Raji (cell line): ENCODE results near the gene DBF4.

Experiments
- POLR2A ChIP-seq: IDR thresholded peaks from 2 replicates; pipeline ENCODE4 v1.6.1; 2011; ENCODE audit warnings: low read depth, low read length, control low read depth; ENCODE audit not compliant: insufficient read depth

The DBF4 gene

DNA sequence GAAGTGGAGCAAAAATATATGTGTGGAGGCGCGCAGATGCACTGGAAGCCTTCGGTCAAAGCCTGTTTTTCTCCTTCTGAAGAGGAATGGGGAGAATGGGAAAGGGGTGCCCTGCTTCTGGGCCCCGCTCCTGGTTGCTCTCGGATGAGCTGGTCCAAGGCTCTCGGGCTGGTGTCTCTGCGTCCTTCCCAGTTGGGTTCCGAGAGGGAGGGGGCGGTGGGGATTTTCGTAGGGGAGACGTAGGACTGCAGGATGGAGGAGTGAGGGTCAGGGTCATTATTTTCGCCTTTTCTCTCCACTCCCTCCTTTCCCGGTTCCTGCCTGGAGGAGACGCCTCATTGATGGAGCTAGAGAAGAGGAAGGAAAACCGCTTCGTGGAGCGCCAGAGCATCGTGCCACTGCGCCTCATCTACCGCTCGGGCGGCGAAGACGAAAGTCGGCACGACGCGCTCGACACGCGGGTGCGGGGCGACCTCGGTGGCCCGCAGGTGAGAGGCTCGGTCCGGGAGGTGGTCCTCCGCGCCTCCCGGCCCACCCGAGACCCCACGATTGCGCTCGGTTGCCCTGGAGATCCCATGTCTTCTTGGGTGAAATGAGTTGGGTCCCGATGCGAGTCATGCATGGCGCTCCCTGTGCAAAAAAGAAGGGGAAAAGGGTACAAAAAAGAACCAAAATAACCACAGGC lies 58.5 kb downstream of the DBF4 start:
- no peak for TF ChIP-seq POLR2A

DNA sequence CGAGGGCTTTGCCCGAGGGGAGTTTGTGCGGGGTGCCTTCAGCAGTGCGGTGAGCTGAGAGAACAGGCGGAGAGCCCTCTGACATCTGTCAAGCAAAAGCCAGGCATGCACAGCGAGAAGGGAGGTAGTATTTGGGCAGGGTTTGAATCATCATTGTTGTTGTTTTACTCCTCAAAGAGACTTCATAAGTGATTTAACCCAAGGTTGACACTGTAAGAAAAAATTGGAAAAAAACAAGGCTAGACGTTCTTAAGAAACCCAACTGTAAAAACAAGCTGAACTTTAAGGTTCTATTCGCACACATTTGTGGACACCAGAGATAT lies 59.1 kb downstream of the DBF4 start:
- no peak for TF ChIP-seq POLR2A

DNA sequence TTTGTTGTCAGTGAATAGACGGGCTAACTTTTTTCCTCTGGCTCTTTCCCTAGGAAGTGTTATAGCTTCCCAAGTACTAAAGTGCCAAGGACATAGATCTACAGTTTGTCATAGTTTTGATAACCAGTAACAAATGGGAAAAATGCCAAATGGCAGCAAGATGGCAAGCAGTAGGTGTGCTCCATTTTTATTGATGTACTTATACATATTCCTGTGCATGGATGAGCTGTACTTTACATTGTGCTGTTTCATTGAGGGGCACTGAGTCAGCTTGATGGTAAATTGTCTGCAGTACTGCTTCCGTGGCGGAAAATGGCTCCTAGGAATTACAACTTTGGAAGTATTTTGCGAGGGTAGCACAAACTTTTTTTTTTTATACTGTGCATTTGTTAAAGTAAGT lies 64.8 kb downstream of the DBF4 start:
- no peak for TF ChIP-seq POLR2A

DNA sequence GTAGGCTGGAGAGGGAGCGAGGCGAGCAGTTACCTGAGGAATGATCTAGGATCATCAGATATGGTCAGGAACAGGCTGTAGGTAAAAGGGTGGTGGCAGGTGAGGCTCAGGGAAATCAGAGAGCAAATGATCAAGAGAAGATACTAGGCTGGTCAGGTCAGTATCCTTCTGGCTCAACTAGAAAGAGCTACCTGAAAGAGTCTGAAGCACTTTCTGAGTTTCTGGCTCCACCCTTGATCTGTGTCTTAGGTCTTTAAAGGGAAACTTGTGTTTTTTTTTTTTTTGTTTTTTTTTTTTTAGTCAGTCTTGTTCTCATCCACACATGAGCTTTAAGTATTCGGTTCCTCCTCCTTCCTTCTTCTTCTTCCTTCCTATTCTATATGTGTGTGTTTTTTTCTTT lies 68.3 kb downstream of the DBF4 start:
- no peak for TF ChIP-seq POLR2A

DNA sequence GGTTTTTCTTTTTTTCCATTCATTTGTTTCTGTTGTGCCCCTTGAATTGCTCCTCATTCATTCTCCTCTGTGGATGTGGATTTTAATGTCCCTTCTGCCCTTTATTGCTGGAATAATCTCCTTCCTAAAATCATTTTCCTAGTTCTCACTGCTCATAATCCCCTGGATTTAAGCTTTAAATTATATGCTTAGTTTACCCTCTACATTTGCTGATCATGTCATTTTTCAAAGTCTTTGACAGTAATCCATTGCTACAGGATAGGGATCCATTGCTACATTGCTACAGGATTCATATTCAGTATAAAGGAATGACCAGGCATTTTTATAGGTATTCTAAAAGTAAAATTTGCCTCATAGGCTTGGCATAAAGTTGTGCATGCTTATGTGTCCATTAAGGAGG lies 72.1 kb downstream of the DBF4 start:
- TF ChIP-seq POLR2A, result no peak
